RWPE2 (cell line): ENCODE data around the gene UNCX.
"Not testable (repeated sequence)": the region's sequence is repeated elsewhere in the genome, so short reads cannot be mapped to it uniquely, and the experiment has no call there.

Experiments used
- ATAC-seq: fragments of 200-7000 bp; cut with Tn5 transposase; 3 replicates; pipeline ENCODE4 v1.9.1; 2021; ENCODE audit warnings: low read depth
- DNase-seq: peaks from one replicate; pipeline ENCODE4 v3.0.0-alpha.2; 2020; ENCODE audit warnings: low spot score
- H3K27ac ChIP-seq: fragments of 450-650 bp; 2 replicates; pipeline ENCODE4 v1.5.1; 2017; ENCODE audit warnings: mild to moderate bottlenecking; ENCODE audit not compliant: poor library complexity, severe bottlenecking
- H3K27me3 ChIP-seq: fragments of 250-450 bp; sonication (Bioruptor Pico); 2 replicates; pipeline ENCODE4 v1.5.1; 2021; ENCODE audit warnings: mild to moderate bottlenecking, moderate library complexity; ENCODE audit not compliant: insufficient read depth, poor library complexity, severe bottlenecking
- H3K36me3 ChIP-seq: fragments of 250-450 bp; sonication (Bioruptor Pico); 2 replicates; pipeline ENCODE4 v1.5.1; 2020; ENCODE audit warnings: low read depth, mild to moderate bottlenecking, moderate library complexity
- H3K4me1 ChIP-seq: fragments of 250-450 bp; sonication (Bioruptor Pico); 2 replicates; pipeline ENCODE4 v1.5.1; 2021; ENCODE audit warnings: mild to moderate bottlenecking, moderate library complexity; ENCODE audit not compliant: insufficient read depth, poor library complexity, severe bottlenecking
- H3K4me3 ChIP-seq: fragments of 250-450 bp; sonication (Bioruptor Pico); 2 replicates; pipeline ENCODE4 v1.5.1; 2021; ENCODE audit warnings: mild to moderate bottlenecking, moderate library complexity; ENCODE audit not compliant: severe bottlenecking
- H3K9me3 ChIP-seq: fragments of 250-450 bp; sonication (Bioruptor Pico); 2 replicates; pipeline ENCODE4 v1.5.1; 2021; ENCODE audit warnings: mild to moderate bottlenecking, moderate library complexity; ENCODE audit not compliant: severe bottlenecking
- CTCF ChIP-seq: fragments of 450-650 bp; IDR thresholded peaks from one replicate; pipeline ENCODE4 v1.5.1; 2017; ENCODE audit warnings: mild to moderate bottlenecking, moderate library complexity; ENCODE audit not compliant: poor library complexity, severe bottlenecking

Gene UNCX

GRCh38 chr7:1192171-1192676, 40.4 kb upstream of the UNCX start:
- no peak for DNase-seq
- peak; percentile 39; the same call in 2 of the 3 replicates for ATAC-seq
- Histone ChIP-seq H3K4me1 (peaks cover 3% of the 10 kb centered on the region), H3K4me3 (no peak overlapping the region), H3K27ac (no peak overlapping the region), H3K9me3 (no peaks in the 10 kb centered on the region), H3K27me3 (peaks cover 8% of the 10 kb centered on the region), H3K36me3 (no peaks in the 10 kb centered on the region)
- no peak for TF ChIP-seq CTCF

- Histone ChIP-seq H3K4me1 (peaks cover 3% of the 10 kb centered on the region), H3K36me3 (no peaks in the 10 kb centered on the region), H3K9me3 (no peaks in the 10 kb centered on the region), H3K27ac (no peak overlapping the region), H3K4me3 (no peak overlapping the region), H3K27me3 (no peaks in the 10 kb centered on the region)
- peak; percentile 69 for TF ChIP-seq CTCF
- peak; percentile 76 for ATAC-seq
- no peak for DNase-seq
Observed at GRCh38 chr7:1193593-1194424, 38.9 kb upstream of the UNCX start.

DNA sequence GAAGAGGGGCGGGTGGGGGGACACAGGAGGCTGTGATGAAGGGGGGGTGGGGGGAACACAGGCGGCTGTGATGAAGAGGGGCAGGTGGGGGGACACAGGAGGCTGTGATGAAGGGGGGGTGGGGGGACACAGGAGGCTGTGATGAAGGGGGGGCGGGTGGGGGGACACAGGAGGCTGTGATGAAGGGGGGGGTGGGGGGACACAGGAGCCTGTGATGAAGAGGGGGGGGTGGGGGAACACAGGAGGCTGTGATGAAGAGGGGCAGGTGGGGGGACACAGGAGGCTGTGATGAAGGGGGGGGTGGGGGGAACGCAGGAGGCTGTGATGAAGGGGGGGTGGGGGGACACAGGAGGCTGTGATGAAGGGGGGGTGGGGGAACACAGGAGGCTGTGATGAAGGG, 36.2 kb upstream of the UNCX start:
- H3K27ac ChIP-seq, H3K4me3 ChIP-seq, ATAC-seq, DNase-seq, H3K36me3 ChIP-seq, H3K4me1 ChIP-seq, H3K9me3 ChIP-seq: not testable (repeated sequence)
- H3K27me3 ChIP-seq, result peaks cover 14% of the 10 kb centered on the region

DNA sequence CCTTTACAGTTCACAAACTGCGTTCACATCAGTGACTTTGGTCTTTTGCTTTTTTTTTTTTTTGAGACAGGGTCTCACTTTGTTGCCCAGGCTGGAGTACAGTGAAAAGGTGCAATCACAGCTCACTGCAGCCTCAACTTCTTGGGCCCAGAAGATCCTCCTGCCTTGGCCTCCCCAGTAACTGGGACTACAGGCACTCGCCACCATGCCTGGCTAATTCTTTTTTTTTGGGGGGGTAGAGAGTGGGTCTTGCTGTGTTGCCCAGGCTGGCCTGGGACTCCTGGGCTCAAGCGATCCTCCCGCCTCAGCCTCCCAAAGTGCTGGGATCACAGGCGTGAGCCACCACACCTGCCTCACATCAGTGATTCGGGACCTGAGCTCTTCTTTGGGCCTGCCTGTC, 35.7 kb upstream of the UNCX start:
- Histone ChIP-seq H3K36me3 (no peaks in the 10 kb centered on the region), H3K9me3 (no peaks in the 10 kb centered on the region), H3K27me3 (peaks cover 14% of the 10 kb centered on the region)

More for the DNA sequence above, 35.7 kb upstream of the UNCX start:
- no peak for TF ChIP-seq CTCF
- Histone ChIP-seq H3K4me1 (peaks cover 3% of the 10 kb centered on the region), H3K27ac (no peak overlapping the region), H3K4me3 (no peak overlapping the region)
- no peak for DNase-seq
- no peak for ATAC-seq
